DMS114 treated with DMSO at 0.1 percent for 48 hours (cell line): ENCODE results near the gene CKLF.

Source experiments
- DNase-seq: peaks from one replicate; lab custom pipeline; 2025; ENCODE audit not compliant: unreplicated experiment; lab: John Stamatoyannopoulos, UW

Gene CKLF

GRCh38 chr16:66614161-66614802, 61.9 kb downstream of the CKLF start:
- DNase-seq, result no peak
